Loucy (cell line): ENCODE results near the gene TMEM253.

Experiments used
- H2AFZ ChIP-seq: fragments of 200-600 bp; sonication (generic); 2 replicates; pipeline ENCODE4 v1.6.0; 2016; ENCODE audit warnings: antibody characterized with exemption, mild to moderate bottlenecking, low read length, moderate library complexity
- H3F3A ChIP-seq: fragments of 200-600 bp; 2 replicates; pipeline ENCODE4 v1.6.0; 2016; ENCODE audit warnings: antibody characterized with exemption, low read depth, mild to moderate bottlenecking
- H3K27me3 ChIP-seq: fragments of 200-600 bp; sonication (generic); 2 replicates; pipeline ENCODE4 v1.6.1; 2014; ENCODE audit warnings: low read length, mild to moderate bottlenecking; ENCODE audit not compliant: insufficient read depth, poor library complexity, severe bottlenecking
- H3K36me3 ChIP-seq: fragments of 200-600 bp; sonication (generic); 2 replicates; pipeline ENCODE4 v1.6.1; 2016; ENCODE audit warnings: low read length; ENCODE audit not compliant: insufficient read depth
- H3K4me1 ChIP-seq: fragments of 200-600 bp; sonication (generic); 2 replicates; pipeline ENCODE4 v1.5.1; 2014; ENCODE audit warnings: low read length, mild to moderate bottlenecking; ENCODE audit not compliant: insufficient read depth, poor library complexity, severe bottlenecking
- H3K4me2 ChIP-seq: fragments of 200-600 bp; sonication (generic); 2 replicates; pipeline ENCODE4 v1.6.0; 2014; ENCODE audit warnings: antibody characterized with exemption, low read length, low read depth, mild to moderate bottlenecking; ENCODE audit not compliant: poor library complexity, severe bottlenecking
- H3K4me3 ChIP-seq: fragments of 200-600 bp; sonication (generic); 2 replicates; pipeline ENCODE4 v1.5.1; 2014; ENCODE audit warnings: low read length, mild to moderate bottlenecking, mixed read lengths; ENCODE audit not compliant: poor library complexity, severe bottlenecking
- H3K79me2 ChIP-seq: fragments of 200-600 bp; sonication (generic); 2 replicates; pipeline ENCODE4 v1.6.1; 2014; ENCODE audit warnings: low read length; ENCODE audit not compliant: insufficient read depth
- H3K9ac ChIP-seq: fragments of 200-600 bp; sonication (generic); 2 replicates; pipeline ENCODE4 v1.6.0; 2014; ENCODE audit warnings: mild to moderate bottlenecking, low read depth, low read length, moderate library complexity; ENCODE audit not compliant: poor library complexity, severe bottlenecking
- H3K9me2 ChIP-seq: fragments of 200-600 bp; sonication (generic); replicated peaks from 2 replicates; pipeline ENCODE4 v1.6.1; 2016; ENCODE audit warnings: low read depth, low read length, mixed read lengths
- H3K9me3 ChIP-seq: fragments of 200-600 bp; sonication (generic); 2 replicates; pipeline ENCODE4 v1.6.1; 2014; ENCODE audit warnings: mild to moderate bottlenecking, antibody characterized with exemption, low read length, low read depth; ENCODE audit not compliant: insufficient read depth
- H4K20me1 ChIP-seq: fragments of 200-600 bp; sonication (generic); 2 replicates; pipeline ENCODE4 v1.6.0; 2014; ENCODE audit warnings: antibody characterized with exemption, low read length, mild to moderate bottlenecking; ENCODE audit not compliant: insufficient read depth, poor library complexity, severe bottlenecking
- CTCF ChIP-seq: fragments of 200-600 bp; sonication (generic); conservative IDR thresholded peaks from 2 replicates; pipeline ENCODE4 v1.5.1; 2014; ENCODE audit warnings: mild to moderate bottlenecking, antibody characterized with exemption, low read length
- EZH2phosphoT487 ChIP-seq: fragments of 200-600 bp; IDR thresholded peaks from 2 replicates; pipeline ENCODE4 v1.6.1; 2018; ENCODE audit warnings: antibody characterized with exemption, mild to moderate bottlenecking, moderate library complexity, borderline replicate concordance

Gene TMEM253

GRCh38 chr14:21086908-21087293, 14.0 kb upstream of the TMEM253 start:
- Histone ChIP-seq H3K4me2 (no peak overlapping the region), H3K9me3 (no peaks in the 10 kb centered on the region), H3K4me1 (peaks cover 7% of the 10 kb centered on the region), H3F3A (no peaks in the 10 kb centered on the region; the same call in 1 of the 2 replicates), H3K9me2 (no peaks in the 10 kb centered on the region), H3K79me2 (no peaks in the 10 kb centered on the region), H3K9ac (no peak overlapping the region), H4K20me1 (peaks cover 3% of the 10 kb centered on the region), H2AFZ (no peak overlapping the region), H3K36me3 (no peaks in the 10 kb centered on the region; the same call in 1 of the 2 replicates), H3K27me3 (no peaks in the 10 kb centered on the region), H3K4me3 (no peak overlapping the region)
- no peak for TF ChIP-seq EZH2phosphoT487
- no peak for TF ChIP-seq CTCF

- H3K27me3 ChIP-seq = no peaks in the 10 kb centered on the region
- H3K9ac ChIP-seq = no peak overlapping the region
Measured at GRCh38 chr14:21087294-21088091, 13.4 kb upstream of the TMEM253 start.

GRCh38 chr14:21088687-21089086, 12.2 kb upstream of the TMEM253 start:
- Histone ChIP-seq H2AFZ (no peak overlapping the region), H3K9me2 (no peaks in the 10 kb centered on the region), H3K4me1 (peaks cover 7% of the 10 kb centered on the region), H3K4me3 (no peak overlapping the region), H3K79me2 (no peaks in the 10 kb centered on the region; the same call in 1 of the 2 replicates), H3K36me3 (no peaks in the 10 kb centered on the region; the same call in 1 of the 2 replicates), H4K20me1 (peaks cover 3% of the 10 kb centered on the region), H3K9me3 (no peaks in the 10 kb centered on the region), H3K27me3 (no peaks in the 10 kb centered on the region), H3K9ac (no peak overlapping the region), H3K4me2 (no peak overlapping the region), H3F3A (no peaks in the 10 kb centered on the region; the same call in 1 of the 2 replicates)
- TF ChIP-seq EZH2phosphoT487 (no peak), CTCF (no peak)

More at GRCh38 chr14:21087294-21088091, 13.4 kb upstream of the TMEM253 start:
- H3K4me1 ChIP-seq = peaks cover 7% of the 10 kb centered on the region
- H4K20me1 ChIP-seq = peaks cover 3% of the 10 kb centered on the region
- H3K79me2 ChIP-seq = no peaks in the 10 kb centered on the region
- TF ChIP-seq EZH2phosphoT487 (no peak), CTCF (no peak)
- no peaks in the 10 kb centered on the region for H3K9me2 ChIP-seq
- H3F3A ChIP-seq = no peaks in the 10 kb centered on the region; the same call in 1 of the 2 replicates
- no peak overlapping the region for H2AFZ ChIP-seq
- no peaks in the 10 kb centered on the region for H3K9me3 ChIP-seq
- peak overlapping the region; percentile 40 for H3K4me2 ChIP-seq
- H3K36me3 ChIP-seq = no peaks in the 10 kb centered on the region; the same call in 1 of the 2 replicates
- H3K4me3 ChIP-seq = no peak overlapping the region
